ENCODE data around the gene NPAS2. TPM values are rescaled to one million over a fixed set of nuclear protein-coding genes. Genes with fewer than 3 reads are reported as not detected.

NPAS2 gene
- total and polyA plus RNA-seq, 2 donors (not counting 1 experiment from before 2014, with no cell fraction given), result 3.6 to 4.9 TPM

DNA sequence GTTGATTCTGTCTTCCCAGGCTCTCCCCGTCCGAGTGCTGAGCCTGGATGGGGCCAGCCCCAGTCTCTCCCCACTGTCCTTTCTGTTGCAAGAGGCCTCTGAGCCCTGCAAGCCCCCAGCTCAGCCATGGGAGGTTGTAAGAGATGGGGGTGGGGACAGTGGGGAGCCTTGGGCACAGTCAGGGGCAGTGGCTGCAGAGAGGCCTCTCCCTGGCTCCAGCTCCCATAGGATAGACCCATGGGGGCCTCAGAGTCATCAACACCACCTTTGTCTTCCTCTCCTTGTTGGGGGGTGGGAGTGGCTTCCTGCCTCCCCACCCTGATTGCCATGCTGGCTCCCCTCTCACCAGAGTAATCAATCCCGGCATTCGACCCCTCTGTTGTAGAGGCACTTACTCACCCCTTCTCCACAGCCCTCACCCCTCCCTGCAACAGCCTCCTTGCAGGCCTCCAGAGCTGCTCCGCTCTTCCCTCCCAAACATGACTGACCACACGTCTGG is 37.5 kb upstream of the NPAS2 start:
- Histone ChIP-seq H3K9ac (ENCODE audit: insufficient read depth, low read length) (no peak overlapping the region), H3K79me2 (ENCODE audit: control insufficient read depth, insufficient read depth, low read length) (no peaks in the 10 kb centered on the region), H3K9me3 (ENCODE audit: control insufficient read depth, insufficient read depth, low read depth, low read length) (no peaks in the 10 kb centered on the region), H3K4me3 (replicated peaks in 1 of 4; ENCODE audit: control extremely low read depth in 1 of 4, insufficient read depth in 1 of 4, low read depth in 3 of 4, low read length in 4 of 4) (no peak overlapping the region), H4K20me1 (ENCODE audit: control insufficient read depth, extremely low read depth, insufficient read depth, low read length) (no peaks in the 10 kb centered on the region), H3K27me3 (ENCODE audit: control insufficient read depth, insufficient read depth, low read length) (no peaks in the 10 kb centered on the region), H3K4me1 (ENCODE audit: control insufficient read depth, extremely low read depth, insufficient read depth, low read length) (no peaks in the 10 kb centered on the region), H3K27ac (ENCODE audit: insufficient read depth, low read length) (no peak overlapping the region), H2AFZ (ENCODE audit: low read length) (no peak overlapping the region), H3K4me2 (ENCODE audit: extremely low read depth, insufficient read depth, low read length) (no peak overlapping the region), H3K36me3 (ENCODE audit: control insufficient read depth, insufficient read depth, low read length) (no peaks in the 10 kb centered on the region)
- DNase-seq (ENCODE audit: low read depth in 2 of 2), result no peak
- no peak for TF ChIP-seq EZH2 (IDR thresholded peaks at IDR 0.05; ENCODE audit: low read length, missing control alignments)
- TF ChIP-seq, protein P1, sequence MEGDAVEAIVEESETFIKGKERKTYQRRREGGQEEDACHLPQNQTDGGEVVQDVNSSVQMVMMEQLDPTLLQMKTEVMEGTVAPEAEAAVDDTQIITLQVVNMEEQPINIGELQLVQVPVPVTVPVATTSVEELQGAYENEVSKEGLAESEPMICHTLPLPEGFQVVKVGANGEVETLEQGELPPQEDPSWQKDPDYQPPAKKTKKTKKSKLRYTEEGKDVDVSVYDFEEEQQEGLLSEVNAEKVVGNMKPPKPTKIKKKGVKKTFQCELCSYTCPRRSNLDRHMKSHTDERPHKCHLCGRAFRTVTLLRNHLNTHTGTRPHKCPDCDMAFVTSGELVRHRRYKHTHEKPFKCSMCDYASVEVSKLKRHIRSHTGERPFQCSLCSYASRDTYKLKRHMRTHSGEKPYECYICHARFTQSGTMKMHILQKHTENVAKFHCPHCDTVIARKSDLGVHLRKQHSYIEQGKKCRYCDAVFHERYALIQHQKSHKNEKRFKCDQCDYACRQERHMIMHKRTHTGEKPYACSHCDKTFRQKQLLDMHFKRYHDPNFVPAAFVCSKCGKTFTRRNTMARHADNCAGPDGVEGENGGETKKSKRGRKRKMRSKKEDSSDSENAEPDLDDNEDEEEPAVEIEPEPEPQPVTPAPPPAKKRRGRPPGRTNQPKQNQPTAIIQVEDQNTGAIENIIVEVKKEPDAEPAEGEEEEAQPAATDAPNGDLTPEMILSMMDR (conservative IDR thresholded peaks at IDR 0.05 in 1 of 2, IDR thresholded peaks at IDR 0.05 in 1 of 2; ENCODE audit: low read depth in 1 of 2, low read length in 2 of 2), result no peak

- Histone ChIP-seq H3K36me3 (ENCODE audit: control insufficient read depth, insufficient read depth, low read length) (no peaks in the 10 kb centered on the region), H3K4me1 (ENCODE audit: control insufficient read depth, extremely low read depth, insufficient read depth, low read length) (no peaks in the 10 kb centered on the region), H2AFZ (ENCODE audit: low read length) (no peak overlapping the region), H3K9me3 (ENCODE audit: control insufficient read depth, insufficient read depth, low read depth, low read length) (no peaks in the 10 kb centered on the region), H3K4me2 (ENCODE audit: extremely low read depth, insufficient read depth, low read length) (no peak overlapping the region), H4K20me1 (ENCODE audit: control insufficient read depth, extremely low read depth, insufficient read depth, low read length) (no peaks in the 10 kb centered on the region), H3K4me3 (replicated peaks in 1 of 4; ENCODE audit: control extremely low read depth in 1 of 4, insufficient read depth in 1 of 4, low read depth in 3 of 4, low read length in 4 of 4) (no peak overlapping the region), H3K27me3 (ENCODE audit: control insufficient read depth, insufficient read depth, low read length) (no peaks in the 10 kb centered on the region), H3K27ac (ENCODE audit: insufficient read depth, low read length) (no peak overlapping the region), H3K9ac (ENCODE audit: insufficient read depth, low read length) (no peak overlapping the region), H3K79me2 (ENCODE audit: control insufficient read depth, insufficient read depth, low read length) (no peaks in the 10 kb centered on the region)
- TF ChIP-seq, protein P1 (conservative IDR thresholded peaks at IDR 0.05 in 1 of 2, IDR thresholded peaks at IDR 0.05 in 1 of 2; ENCODE audit: low read depth in 1 of 2, low read length in 2 of 2), result no peak
- no peak for TF ChIP-seq EZH2 (IDR thresholded peaks at IDR 0.05; ENCODE audit: low read length, missing control alignments)
- peak in 1 of 2 donors; percentile 35 for DNase-seq (ENCODE audit: low read depth in 2 of 2)
These were observed 36.0 kb upstream of the NPAS2 start for GRCh38 chr2:100783987-100784386.

- no peak for DNase-seq (ENCODE audit: low read depth in 2 of 2)
- no peak overlapping the region for H3K9ac ChIP-seq (ENCODE audit: insufficient read depth, low read length)
- H3K27me3 ChIP-seq (ENCODE audit: control insufficient read depth, insufficient read depth, low read length), result no peaks in the 10 kb centered on the region
- no peaks in the 10 kb centered on the region for H3K4me1 ChIP-seq (ENCODE audit: control insufficient read depth, extremely low read depth, insufficient read depth, low read length)
- no peak overlapping the region for H3K4me2 ChIP-seq (ENCODE audit: extremely low read depth, insufficient read depth, low read length)
- H2AFZ ChIP-seq (ENCODE audit: low read length), result no peak overlapping the region
- TF ChIP-seq, protein P1 (conservative IDR thresholded peaks at IDR 0.05 in 1 of 2, IDR thresholded peaks at IDR 0.05 in 1 of 2; ENCODE audit: low read depth in 1 of 2, low read length in 2 of 2), result no peak
- TF ChIP-seq EZH2 (IDR thresholded peaks at IDR 0.05; ENCODE audit: low read length, missing control alignments), result no peak
- H3K9me3 ChIP-seq (ENCODE audit: control insufficient read depth, insufficient read depth, low read depth, low read length), result no peaks in the 10 kb centered on the region
- H3K4me3 ChIP-seq (replicated peaks in 1 of 4; ENCODE audit: control extremely low read depth in 1 of 4, insufficient read depth in 1 of 4, low read depth in 3 of 4, low read length in 4 of 4), result no peak overlapping the region
- no peaks in the 10 kb centered on the region for H3K79me2 ChIP-seq (ENCODE audit: control insufficient read depth, insufficient read depth, low read length)
- H3K27ac ChIP-seq (ENCODE audit: insufficient read depth, low read length), result no peak overlapping the region
- H4K20me1 ChIP-seq (ENCODE audit: control insufficient read depth, extremely low read depth, insufficient read depth, low read length), result no peaks in the 10 kb centered on the region
- no peaks in the 10 kb centered on the region for H3K36me3 ChIP-seq (ENCODE audit: control insufficient read depth, insufficient read depth, low read length)
These were observed 35.3 kb upstream of the NPAS2 start for GRCh38 chr2:100784681-100785080.
